KMS-11 (cell line): Measurements from ENCODE around the gene SUPT20H.
A peak's percentile ranks its signal among the peaks of the same experiment; 100 is the strongest.

ENCODE experiments used
- H2AFZ ChIP-seq: fragments of 200-600 bp; sonication (generic); 2 replicates; pipeline ENCODE4 v1.6.1; 2016; ENCODE audit warnings: antibody characterized with exemption, mixed run types, low read depth
- H3K27ac ChIP-seq: fragments of 200-600 bp; sonication (generic); 2 replicates; pipeline ENCODE4 v1.6.1; 2016; ENCODE audit warnings: mild to moderate bottlenecking, mixed run types
- H3K27me3 ChIP-seq: fragments of 200-600 bp; sonication (generic); 2 replicates; pipeline ENCODE4 v1.6.1; 2017; ENCODE audit warnings: mild to moderate bottlenecking, low read depth, mixed run types, moderate library complexity; ENCODE audit not compliant: insufficient read depth
- H3K36me3 ChIP-seq: fragments of 200-600 bp; sonication (generic); 2 replicates; pipeline ENCODE4 v1.6.1; 2017; ENCODE audit warnings: mild to moderate bottlenecking, mixed run types; ENCODE audit not compliant: insufficient read depth
- H3K4me1 ChIP-seq: fragments of 200-600 bp; sonication (generic); 2 replicates; pipeline ENCODE4 v1.6.1; 2016; ENCODE audit warnings: mild to moderate bottlenecking, low read depth, mixed run types; ENCODE audit not compliant: poor library complexity, severe bottlenecking
- H3K4me2 ChIP-seq: fragments of 200-600 bp; sonication (generic); 2 replicates; pipeline ENCODE4 v1.7.0; 2016; ENCODE audit warnings: mild to moderate bottlenecking, mixed run types
- H3K4me3 ChIP-seq: fragments of 200-600 bp; sonication (generic); IDR thresholded peaks from 2 replicates; pipeline ENCODE4 v1.6.1; 2017; ENCODE audit warnings: low read depth, low read length, mixed read lengths; ENCODE audit not compliant: insufficient read depth
- H3K79me2 ChIP-seq: fragments of 200-600 bp; sonication (generic); 2 replicates; pipeline ENCODE4 v1.6.1; 2016; ENCODE audit warnings: low read depth, mixed run types; ENCODE audit not compliant: insufficient read depth
- H3K9ac ChIP-seq: fragments of 200-600 bp; sonication (generic); 2 replicates; pipeline ENCODE4 v1.6.1; 2016; ENCODE audit warnings: mild to moderate bottlenecking, mixed run types
- H4K20me1 ChIP-seq: fragments of 200-600 bp; sonication (generic); 2 replicates; pipeline ENCODE4 v1.6.1; 2016; ENCODE audit warnings: mild to moderate bottlenecking, mixed run types; ENCODE audit not compliant: insufficient read depth
- TF ChIP-seq, protein P1 (sequence below): fragments of 200-600 bp; sonication (generic); conservative IDR thresholded peaks from 2 replicates; pipeline ENCODE4 v1.6.1; 2017; ENCODE audit warnings: low read depth, mild to moderate bottlenecking, antibody characterized with exemption, low read length, moderate library complexity, mixed read lengths

The SUPT20H gene

DNA sequence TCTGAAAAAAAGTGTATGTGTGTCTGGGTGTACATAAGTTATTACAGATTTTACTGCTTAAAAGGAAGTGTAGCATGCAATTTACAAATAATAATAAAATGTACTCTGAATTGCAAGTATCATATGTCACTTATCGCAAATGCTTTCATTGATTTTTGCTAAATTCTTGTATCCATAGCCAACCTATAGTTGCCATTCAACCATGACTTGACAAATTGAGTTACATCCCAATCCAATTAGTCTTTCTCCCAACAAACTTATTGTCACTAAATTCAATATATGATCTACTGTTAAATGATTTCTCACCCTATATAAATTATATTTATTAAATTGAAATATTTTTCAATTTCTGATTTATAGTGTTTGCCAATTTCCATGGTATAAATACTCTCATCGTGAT is 17.3 kb upstream of the SUPT20H start:
- Histone ChIP-seq H3K9ac (no peak overlapping the region), H3K79me2 (no peaks in the 10 kb centered on the region), H3K27ac (no peak overlapping the region), H3K4me2 (no peak overlapping the region), H2AFZ (no peak overlapping the region), H3K36me3 (no peaks in the 10 kb centered on the region), H3K4me3 (no peak overlapping the region), H3K4me1 (no peaks in the 10 kb centered on the region), H3K27me3 (no peaks in the 10 kb centered on the region), H4K20me1 (no peaks in the 10 kb centered on the region)
- TF ChIP-seq, protein P1, sequence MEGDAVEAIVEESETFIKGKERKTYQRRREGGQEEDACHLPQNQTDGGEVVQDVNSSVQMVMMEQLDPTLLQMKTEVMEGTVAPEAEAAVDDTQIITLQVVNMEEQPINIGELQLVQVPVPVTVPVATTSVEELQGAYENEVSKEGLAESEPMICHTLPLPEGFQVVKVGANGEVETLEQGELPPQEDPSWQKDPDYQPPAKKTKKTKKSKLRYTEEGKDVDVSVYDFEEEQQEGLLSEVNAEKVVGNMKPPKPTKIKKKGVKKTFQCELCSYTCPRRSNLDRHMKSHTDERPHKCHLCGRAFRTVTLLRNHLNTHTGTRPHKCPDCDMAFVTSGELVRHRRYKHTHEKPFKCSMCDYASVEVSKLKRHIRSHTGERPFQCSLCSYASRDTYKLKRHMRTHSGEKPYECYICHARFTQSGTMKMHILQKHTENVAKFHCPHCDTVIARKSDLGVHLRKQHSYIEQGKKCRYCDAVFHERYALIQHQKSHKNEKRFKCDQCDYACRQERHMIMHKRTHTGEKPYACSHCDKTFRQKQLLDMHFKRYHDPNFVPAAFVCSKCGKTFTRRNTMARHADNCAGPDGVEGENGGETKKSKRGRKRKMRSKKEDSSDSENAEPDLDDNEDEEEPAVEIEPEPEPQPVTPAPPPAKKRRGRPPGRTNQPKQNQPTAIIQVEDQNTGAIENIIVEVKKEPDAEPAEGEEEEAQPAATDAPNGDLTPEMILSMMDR, result no peak

DNA sequence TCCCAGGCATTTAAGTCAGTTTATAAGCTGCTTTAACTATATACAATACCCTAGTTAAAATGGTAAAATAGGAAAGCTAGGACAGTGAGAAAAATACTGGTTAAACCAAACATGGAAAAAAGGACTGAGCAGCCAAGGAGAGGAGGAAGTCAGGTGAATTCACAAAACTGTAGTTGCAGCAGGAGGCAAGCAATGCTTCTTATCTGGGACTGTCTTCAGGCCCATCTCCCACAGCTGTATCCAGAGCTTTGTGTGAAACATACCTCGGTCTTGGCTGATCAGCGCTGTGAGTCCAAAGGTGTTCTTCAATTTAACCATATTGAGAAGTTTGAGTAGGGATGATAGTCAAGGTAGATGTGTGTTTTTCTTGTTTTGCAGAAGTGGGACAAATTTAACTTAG is 15.7 kb upstream of the SUPT20H start:
- Histone ChIP-seq H3K36me3 (no peaks in the 10 kb centered on the region), H3K4me2 (no peak overlapping the region), H3K4me1 (no peaks in the 10 kb centered on the region), H3K27me3 (no peaks in the 10 kb centered on the region), H3K79me2 (no peaks in the 10 kb centered on the region), H3K9ac (no peak overlapping the region), H4K20me1 (no peaks in the 10 kb centered on the region), H3K4me3 (no peak overlapping the region), H3K27ac (no peak overlapping the region), H2AFZ (no peak overlapping the region)
- TF ChIP-seq, protein P1, result no peak; the same call in 1 of the 2 replicates

DNA sequence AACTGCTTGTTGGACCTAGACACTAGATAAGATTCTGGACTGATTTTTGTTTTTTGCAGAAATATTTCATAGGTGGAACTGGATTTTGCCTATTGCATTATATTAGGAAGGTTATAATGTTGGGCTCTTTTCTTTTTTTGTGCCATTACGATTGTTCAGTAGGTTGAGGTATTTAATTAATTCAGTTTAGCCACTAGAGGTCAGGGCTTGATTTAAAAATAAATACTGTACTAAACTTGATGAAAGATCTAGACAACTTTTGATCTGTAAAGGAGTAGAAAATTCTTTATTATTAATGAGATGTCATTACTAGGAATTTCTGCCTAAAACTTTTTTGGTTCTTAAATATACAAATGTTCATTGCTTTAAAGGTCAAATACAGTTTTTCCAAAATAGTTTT is 15.2 kb upstream of the SUPT20H start:
- H4K20me1 ChIP-seq, result no peaks in the 10 kb centered on the region
- H3K36me3 ChIP-seq, result no peaks in the 10 kb centered on the region
- TF ChIP-seq, protein P1, result peak; percentile 47
- no peak overlapping the region for H3K4me2 ChIP-seq
- H3K27me3 ChIP-seq, result no peaks in the 10 kb centered on the region
- no peak overlapping the region for H3K9ac ChIP-seq
- no peak overlapping the region for H2AFZ ChIP-seq
- H3K79me2 ChIP-seq, result no peaks in the 10 kb centered on the region
- no peaks in the 10 kb centered on the region for H3K4me1 ChIP-seq
- H3K27ac ChIP-seq, result no peak overlapping the region
- H3K4me3 ChIP-seq, result no peak overlapping the region

DNA sequence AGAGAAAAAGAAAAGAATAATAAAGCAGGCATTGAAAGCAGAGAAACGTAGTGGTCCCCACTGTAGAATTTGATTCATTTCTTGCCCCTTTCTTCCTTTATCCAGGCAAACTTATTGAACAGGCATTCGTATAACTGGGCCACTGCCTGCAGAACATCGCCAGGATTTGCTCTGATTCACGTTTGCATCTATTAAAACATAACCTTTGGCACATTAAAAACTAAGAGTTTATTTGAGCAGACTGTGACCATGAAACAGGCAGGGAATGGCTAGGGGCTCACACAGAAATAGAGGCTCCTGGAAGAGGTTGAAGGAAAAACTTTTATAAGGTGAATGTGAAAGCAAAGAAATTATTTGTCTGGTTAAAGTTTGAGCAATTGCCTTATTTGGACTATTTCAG is 12.5 kb upstream of the SUPT20H start:
- Histone ChIP-seq H4K20me1 (no peaks in the 10 kb centered on the region), H3K79me2 (no peaks in the 10 kb centered on the region), H3K9ac (no peak overlapping the region), H2AFZ (no peak overlapping the region), H3K4me3 (no peak overlapping the region), H3K27me3 (no peaks in the 10 kb centered on the region), H3K27ac (no peak overlapping the region), H3K4me2 (no peak overlapping the region), H3K36me3 (no peaks in the 10 kb centered on the region), H3K4me1 (no peaks in the 10 kb centered on the region)
- TF ChIP-seq, protein P1, result no peak
